Stimulated activated CD4-positive, alpha-beta T cell treated with anti-CD3 and anti-CD28 coated beads, Interleukin-1b, Interleukin-23, amount 100 ng/mL, for 1 hour (primary cell): ENCODE data around the gene WFS1.

Experiments
- DNase-seq, 2 donors: peaks; one replicate each; pipeline ENCODE4 v3.0.0-alpha.2; 2020; ENCODE audit warnings: low read depth in 2 of 2

WFS1 gene

DNA sequence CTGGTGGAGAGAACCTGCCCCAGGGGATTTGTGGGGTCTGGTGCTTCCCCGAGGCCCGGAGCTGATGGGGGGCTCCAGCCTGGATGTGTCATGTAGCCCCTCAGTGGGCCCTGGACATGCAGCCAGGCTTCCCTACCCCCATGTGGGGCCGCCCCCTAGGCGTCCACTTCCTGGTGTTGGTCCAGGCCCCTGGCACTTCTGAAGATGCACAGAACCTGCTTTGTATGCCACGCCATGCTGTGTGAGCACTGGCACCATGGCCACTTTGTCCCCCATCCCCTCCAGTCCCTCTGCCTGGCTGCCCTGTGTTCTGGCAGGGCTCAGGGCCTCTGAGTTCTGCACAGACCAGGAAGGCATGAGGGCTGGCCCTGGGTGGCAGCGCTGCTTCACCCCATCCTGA lies 29.2 kb downstream of the WFS1 start:
- no peak for DNase-seq

DNA sequence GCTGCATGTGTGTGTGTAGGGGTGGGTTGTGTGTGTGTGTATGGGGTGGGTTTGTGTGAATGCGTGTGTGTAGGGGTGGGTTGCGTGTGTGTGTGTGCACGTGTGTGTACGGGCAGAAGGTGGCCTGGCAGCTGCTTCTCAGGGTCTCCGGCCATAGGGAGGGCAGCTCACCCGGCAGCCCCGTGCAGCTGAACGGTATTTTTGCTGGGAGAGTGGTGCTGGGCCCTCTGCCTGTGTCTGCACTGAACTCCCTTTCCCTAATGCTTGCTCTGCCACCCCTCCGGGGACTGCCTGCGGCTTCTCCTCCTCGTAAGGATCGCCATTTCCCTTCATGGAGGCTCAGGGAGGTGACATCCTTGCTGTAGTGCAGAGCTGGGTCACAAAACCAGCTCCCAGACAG lies 30.2 kb downstream of the WFS1 start:
- DNase-seq, result no peak

DNA sequence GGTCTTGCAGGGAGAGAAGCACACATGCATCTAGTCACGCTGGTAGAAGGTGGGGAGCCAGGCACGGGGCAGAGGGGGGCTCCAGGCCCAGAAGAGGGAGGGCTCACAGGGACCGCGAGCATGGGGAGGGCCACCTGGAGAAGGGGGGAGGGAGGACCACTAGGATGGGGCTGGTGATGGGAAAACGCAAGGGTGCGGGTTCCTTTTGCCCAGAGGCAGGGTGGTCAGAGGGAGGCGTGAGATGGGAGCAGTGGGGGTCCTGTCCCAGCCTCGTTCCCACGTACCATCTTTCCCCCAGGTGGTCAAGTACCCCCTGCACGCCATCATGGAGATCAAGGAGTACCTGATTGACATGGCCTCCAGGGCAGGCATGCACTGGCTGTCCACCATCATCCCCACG lies 30.7 kb downstream of the WFS1 start:
- DNase-seq, result no peak

DNA sequence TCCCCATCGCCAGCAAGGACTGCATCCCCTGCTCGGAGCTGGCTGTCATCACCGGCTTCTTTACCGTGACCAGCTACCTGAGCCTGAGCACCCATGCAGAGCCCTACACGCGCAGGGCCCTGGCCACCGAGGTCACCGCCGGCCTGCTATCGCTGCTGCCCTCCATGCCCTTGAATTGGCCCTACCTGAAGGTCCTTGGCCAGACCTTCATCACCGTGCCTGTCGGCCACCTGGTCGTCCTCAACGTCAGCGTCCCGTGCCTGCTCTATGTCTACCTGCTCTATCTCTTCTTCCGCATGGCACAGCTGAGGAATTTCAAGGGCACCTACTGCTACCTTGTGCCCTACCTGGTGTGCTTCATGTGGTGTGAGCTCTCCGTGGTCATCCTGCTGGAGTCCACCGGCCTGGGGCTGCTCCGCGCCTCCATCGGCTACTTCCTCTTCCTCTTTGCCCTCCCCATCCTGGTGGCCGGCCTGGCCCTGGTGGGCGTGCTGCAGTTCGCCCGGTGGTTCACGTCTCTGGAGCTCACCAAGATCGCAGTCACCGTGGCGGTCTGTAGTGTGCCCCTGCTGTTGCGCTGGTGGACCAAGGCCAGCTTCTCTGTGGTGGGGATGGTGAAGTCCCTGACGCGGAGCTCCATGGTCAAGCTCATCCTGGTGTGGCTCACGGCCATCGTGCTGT lies 31.5 kb downstream of the WFS1 start:
- DNase-seq, result no peak

DNA sequence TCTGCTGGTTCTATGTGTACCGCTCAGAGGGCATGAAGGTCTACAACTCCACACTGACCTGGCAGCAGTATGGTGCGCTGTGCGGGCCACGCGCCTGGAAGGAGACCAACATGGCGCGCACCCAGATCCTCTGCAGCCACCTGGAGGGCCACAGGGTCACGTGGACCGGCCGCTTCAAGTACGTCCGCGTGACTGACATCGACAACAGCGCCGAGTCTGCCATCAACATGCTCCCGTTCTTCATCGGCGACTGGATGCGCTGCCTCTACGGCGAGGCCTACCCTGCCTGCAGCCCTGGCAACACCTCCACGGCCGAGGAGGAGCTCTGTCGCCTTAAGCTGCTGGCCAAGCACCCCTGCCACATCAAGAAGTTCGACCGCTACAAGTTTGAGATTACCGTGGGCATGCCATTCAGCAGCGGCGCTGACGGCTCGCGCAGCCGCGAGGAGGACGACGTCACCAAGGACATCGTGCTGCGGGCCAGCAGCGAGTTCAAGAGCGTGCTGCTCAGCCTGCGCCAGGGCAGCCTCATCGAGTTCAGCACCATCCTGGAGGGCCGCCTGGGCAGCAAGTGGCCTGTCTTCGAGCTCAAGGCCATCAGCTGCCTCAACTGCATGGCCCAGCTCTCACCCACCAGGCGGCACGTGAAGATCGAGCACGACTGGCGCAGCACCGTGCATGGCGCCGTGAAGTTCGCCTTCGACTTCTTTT lies 32.2 kb downstream of the WFS1 start:
- no peak for DNase-seq

DNA sequence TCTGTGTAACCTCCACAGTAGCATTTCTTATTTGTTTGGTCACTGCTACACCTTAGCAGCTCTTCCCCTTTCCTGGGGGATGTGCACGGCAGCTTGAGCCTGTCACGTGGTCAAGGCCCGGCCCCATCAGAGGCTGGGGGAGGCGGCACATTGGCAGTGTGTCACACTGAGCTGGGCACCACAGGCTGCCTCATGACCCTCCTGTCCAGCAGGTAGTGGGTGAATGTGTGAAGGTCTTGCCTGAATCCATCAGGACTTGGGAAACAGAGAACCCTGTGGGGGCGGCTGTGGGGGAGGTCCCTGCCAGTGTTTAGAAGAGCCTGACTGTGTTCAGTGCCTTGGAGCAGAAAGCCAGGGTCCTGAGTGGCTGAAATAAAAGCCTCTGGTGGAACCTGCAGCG lies 33.2 kb downstream of the WFS1 start:
- DNase-seq, result no peak

DNA sequence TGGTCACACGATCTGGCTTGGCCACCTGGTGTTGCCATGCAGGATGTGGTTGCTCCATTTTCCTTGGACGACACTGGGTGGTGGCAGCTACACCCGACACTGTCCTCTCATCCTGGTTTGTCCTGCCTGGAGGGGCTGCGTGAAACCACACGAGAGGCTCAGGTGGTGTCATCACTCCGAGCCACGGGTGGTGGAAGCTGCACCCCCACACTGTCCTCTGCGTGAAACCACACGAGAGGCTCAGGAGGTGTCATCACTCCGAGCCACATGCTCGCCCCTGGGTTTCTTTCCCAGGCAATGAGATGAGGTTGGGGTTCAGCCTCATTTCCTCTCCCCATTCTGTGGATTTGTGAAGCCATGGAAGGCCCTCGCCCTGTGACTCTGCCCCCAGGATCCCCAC lies 34.3 kb downstream of the WFS1 start:
- no peak for DNase-seq

DNA sequence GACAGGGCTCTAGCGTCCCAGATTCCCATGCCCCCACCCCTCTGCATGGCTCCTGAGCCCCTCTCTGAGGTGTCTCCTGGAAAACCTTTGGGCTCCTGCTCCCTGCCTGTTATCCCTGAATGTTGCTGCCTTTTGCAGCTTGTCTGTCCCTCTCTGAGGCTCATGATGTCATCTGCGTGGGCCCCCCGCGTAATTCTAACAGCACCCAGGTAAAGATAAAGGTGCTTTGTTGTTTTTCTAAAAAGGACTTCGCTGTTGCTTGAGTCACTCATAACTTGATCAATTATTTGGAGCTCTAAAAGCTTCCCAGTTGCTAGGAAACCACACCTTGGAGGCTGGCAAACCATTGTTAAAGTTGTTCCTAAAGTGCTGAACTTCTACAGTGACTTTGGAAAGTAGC lies 36.6 kb downstream of the WFS1 start:
- no peak for DNase-seq

DNA sequence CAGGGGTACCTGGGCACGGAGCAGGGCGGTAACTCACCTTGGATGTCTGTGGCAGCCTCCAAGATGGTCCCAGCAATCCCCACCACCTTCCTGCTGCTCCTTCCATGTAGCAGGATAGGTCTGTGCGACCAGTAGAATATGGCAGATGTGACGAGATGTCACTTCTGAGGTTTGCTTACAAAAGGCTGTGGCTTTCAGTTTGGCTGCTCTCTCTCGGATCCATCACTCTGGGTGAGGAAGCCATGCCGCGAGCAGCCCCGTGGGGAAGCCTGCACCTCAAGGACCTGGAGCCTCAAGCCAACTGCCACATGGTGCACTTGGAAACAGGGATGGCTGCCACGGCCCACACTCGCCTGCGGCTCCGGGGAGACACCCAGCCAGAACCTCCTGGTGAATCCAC lies 37.6 kb downstream of the WFS1 start:
- no peak for DNase-seq

DNA sequence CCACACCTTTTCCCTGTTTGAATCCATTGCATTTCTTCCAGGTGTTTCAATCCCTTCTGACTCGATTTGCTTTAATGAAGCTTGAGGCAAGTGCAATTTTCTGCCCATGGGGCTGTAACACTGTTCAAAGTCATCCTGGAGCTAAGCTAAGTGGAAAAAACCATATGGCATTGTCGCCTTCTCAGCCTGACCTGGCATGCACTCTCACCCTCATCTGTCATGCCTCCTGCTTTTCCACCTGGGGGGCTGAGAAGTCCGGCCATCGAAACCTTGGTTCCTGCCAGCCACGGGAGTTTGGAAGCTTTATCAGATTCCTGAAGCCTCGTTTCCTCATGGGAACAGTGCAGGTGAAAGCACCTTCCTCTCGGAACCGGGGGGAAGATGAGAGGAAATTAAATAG lies 38.2 kb downstream of the WFS1 start:
- DNase-seq, result no peak

DNA sequence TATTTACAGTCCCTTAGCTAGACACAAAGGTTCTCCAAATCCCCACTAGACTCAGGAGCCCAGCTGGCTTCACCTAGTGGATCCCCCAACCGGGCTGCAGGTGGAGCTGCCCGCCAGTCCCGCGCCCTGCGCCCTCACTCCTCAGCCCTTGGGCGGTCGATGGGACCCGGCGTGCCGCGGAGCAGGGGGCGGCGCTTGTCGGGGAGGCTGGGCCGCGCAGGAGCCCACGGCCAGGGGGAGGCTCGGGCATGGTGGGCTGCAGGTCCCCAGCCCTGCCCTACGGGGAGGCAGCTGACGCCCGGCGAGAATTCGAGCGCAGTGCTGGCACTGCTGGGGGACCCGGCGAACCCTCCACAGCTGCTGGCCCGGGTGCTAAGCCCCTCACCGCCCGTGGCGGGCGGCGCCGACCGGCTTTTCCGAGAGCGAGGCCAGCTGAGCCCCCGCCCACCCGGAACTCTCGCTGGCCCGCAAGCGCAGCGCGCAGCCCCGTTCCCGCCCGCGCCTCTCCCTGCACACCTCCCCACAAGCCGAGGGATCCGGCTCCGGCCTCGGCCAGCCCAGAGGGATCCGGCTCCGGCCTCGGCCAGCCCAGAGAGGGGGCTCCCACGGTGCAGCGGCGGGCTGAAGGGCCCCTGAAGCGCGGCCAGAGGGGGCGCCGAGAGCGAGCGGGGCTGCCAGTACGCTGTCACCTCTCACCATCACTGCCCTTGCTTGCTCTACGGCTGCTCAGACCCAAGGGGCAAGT lies 39.4 kb downstream of the WFS1 start:
- DNase-seq, result no peak

DNA sequence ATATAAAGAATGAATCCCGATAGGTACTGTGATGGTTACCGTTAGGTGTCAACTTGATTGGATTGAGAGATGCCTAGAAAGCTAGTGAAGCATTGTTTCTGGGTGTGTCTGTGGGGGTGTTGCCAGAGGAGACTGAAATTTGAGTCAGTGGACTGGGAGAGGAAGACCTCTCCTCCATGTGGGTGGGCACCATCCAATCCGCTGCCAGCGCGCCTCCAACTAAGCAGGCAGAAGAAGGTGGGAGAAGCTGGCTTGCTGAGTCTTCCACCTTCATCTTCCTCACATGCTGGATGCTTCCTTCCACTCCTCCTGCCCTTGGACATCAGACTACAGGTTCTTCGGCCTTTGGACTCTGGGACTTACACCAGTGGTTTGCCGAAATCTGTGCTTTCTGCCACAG lies 40.1 kb downstream of the WFS1 start:
- no peak for DNase-seq

DNA sequence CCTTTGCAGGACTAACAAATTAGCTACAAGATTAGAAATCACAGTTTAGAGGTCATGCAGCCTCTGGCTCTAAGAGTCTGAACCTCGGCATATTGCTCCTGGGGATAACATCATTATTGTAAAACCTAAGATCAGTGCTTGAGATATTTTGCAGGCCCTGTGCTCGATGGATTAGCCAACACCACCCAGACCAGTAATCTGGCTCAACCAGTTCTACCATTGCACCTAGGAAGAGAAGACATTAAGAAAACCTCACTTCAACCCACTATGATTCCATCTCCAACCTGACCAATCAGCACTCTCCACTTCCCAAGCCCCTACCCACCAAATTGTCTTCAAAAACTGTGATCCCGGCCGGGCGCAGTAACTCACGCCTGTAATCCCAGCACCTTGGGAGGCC lies 43.6 kb downstream of the WFS1 start:
- DNase-seq, result no peak

DNA sequence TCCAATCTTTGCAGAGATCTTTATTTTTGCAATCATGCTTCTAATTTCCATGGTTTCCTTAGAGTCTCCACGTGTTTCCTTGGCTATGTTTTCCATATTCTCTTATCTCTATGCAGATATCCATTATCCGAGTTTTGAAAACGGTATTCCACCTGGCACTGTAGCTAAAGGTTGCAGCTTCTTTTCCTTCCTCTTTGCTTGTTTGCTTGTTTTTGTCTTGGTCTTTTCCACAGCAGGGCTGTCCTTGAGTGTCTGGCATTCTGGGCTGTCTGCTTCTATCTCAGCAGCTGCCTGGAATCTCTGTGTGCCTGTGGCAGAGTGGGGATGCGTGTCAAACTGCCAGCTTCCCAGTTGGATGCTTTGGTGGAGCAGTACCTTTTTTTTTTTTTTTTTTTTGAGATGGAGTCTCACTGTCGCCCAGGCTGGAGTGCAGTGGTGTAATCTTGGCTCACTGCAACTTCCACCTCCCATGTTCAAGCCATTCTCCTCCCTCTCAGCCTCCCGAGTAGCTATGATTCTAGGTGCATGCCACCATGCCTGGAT lies 46.9 kb downstream of the WFS1 start:
- no peak for DNase-seq

DNA sequence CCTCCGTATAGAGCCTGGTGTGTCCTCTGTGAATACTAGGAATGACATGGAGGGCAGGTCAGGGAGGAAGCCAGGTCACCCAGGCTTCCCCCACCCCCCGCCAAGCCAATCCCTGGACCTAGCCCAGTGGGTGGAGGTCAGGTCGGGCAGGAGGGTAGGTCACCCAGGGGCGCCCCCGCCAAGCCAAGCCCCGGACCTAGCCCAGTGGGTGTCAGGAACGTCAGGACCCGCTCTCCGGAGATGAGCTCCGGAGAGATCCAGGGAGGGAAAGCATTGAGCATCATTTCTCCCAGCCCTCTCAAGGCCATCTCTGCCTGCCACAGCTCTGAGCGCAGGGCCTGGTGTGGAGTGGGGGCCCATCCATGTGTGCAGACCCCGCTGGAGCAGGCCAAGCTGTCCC lies 48.6 kb downstream of the WFS1 start:
- no peak for DNase-seq

DNA sequence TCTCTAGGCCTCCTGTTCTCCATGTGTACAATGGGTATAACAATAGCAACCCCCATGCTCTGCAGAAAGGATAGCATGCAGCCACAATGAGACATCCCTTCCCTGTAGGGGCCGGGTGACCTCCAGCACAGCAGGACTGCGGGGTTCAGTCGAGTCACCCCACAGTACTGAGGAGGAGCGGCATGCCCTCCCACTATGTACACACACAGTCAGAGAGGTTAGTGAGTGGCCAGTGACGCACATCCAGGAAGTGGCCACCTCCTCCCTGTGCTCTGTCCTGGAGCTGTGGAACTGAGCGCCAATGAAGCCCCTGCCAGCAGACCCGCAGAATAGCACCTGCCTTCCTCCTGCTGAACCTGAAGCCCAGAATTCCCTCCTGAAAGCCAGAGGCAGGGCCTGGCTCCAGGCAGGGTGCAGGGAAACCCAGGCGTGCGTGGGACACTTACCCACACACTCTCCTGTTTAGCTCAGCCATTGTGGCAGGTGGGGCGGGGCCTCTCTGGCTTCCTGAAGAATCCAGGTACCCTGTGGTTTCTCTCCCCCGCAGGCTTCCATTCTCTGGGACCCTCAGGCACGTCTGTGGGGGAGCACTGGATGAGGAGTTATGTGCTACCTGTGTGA lies 50.0 kb downstream of the WFS1 start:
- no peak for DNase-seq

DNA sequence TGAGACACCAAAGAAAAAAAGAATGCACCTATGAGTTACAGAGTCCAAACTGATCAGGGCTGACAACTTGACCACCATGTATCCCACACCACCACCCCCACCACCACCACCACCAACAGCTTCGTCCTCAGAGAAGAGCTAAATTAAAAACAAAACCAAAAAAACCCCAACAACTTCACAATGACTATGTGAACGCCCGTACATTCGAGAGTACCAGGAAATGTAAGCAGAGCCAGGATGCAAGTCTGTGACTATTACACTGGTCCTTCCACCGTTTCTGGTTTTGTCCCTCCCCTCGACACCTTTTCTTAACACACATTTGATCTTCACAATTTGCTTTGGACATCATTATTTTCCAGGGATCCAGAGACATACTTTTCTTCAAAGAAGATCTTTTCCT lies 51.0 kb downstream of the WFS1 start:
- DNase-seq, result no peak

DNA sequence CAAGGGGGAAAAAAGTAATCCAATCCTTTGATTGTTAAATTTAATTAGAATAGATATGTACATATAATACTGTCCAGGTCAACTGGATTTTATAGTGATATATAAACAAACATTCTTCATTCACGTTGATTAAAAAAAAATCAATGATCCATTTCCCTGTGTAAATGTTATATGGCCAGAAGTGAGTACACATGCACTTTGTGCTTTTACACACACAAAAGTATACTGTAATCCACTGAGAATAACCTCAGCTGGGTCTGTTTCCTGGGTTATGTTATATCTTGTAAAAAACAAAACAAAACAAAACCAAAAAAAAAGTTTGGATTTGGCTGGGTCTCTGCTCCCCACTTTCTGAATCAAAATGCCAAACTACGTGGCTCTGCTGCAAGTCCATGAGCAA lies 51.7 kb downstream of the WFS1 start:
- no peak for DNase-seq

DNA sequence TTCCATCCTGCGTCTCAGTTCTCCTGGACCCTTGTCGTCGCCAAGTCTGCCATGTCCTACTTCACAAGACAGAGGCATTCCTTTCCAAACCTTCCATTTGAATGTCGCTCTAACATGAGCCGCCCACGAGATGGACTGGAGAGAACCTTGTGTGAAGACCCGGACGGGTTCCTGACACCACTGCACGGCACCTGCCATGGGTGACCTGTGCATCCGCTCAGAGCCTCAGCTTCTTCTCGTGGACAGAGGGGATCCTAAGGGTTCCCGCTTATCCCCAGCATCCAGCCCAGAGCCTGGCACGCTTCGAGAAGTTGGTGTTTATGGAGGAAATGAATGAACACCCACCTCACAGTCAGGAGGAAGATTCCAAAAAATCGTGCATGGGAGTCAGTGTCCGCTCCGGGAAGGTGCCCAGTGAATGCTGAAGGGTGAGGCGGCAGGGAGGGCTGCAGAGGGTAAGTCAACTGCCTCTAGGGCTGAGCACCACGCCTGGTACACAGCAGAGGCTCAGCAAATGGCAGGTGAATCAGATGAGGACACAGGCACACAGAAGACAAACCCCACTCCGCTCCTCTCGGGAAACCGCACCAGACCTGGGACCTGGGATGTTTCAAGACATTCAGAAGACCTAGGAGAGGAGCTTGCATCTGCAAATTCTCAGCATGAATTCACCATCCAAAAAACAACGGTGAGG lies 52.6 kb downstream of the WFS1 start:
- DNase-seq, result no peak

DNA sequence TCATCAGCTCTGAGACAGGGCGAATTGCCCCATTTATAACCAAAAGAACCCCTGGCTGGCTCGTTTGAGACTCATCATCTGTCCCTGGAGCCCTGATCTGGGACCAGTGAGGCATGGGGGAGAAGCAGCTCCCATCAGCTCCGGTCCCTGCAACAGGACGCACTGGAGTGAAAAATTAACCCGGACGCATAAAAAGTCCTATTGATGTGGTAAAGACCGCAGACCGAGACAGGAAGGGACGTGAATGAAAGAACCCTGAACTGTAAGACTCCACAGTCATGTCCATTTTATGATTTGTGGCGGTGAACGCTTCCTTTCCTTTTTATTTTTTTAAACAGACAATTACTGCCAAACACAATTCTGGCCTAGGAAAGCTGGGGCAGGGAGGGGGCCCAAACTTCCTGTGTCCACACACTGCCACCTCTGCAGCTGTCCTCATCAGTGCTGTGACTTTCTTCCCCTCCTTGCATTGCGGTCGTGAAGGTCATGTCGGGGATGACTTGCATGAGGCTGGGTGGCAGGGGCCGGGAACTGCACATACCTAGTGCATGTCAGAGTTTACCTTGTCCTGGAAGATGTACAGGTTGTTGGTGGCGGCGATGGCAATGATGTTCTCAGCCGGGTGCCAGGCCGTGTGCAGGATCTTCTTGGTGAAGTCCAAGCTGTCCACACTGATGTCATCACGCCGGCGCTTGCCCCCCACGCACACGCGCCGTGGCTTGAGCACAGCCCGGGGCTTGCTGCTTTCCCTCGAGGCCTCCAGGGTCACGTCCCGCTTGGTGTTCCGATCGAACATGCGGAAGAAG lies 53.3 kb downstream of the WFS1 start:
- DNase-seq, result no peak

DNA sequence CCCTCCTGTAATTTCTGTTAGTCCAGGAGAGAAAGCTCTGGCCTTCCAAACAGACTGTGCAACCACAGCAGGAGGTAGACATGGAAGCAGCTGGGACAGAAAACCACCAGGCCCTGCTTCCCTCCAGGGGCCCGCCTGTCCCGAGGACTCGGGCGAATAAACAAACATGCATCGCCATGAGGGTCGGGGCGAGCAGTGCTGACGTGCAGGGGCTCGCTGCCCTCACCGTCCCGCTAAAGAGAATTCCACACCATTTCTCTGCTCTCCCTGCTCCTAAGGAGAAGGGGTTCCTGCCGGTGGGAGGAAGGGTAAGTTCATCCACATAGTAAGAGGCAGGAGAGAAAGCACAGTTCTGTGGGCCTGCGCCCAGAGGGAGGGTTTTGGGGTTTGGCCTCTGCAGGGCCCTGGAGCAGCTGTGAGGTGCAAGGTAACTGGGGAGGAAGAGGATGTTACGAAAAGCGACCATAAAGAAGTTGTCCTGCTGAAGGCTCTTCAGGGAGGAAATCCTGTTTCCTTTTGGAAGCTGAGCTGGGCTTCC lies 54.9 kb downstream of the WFS1 start:
- no peak for DNase-seq
